ENCODE data around the gene CFAP46.

- TF ChIP-seq EZH2phosphoT487 (IDR thresholded peaks at IDR 0.05; ENCODE audit: unreplicated experiment), result no peak
- no peak for TF ChIP-seq CTCF (conservative IDR thresholded peaks at IDR 0.05; ENCODE audit: low read depth in 2 of 2)
- TF ChIP-seq CREB1 (CRISPR knock-in tag; IDR thresholded peaks at IDR 0.05; ENCODE audit: low read depth), result no peak
- TF ChIP-seq POLR2AphosphoS5 (IDR thresholded peaks at IDR 0.05; ENCODE audit: low read depth), result no peak
- TF ChIP-seq EZH2 (IDR thresholded peaks at IDR 0.05; ENCODE audit: low read depth, unreplicated experiment), result no peak
- TF ChIP-seq REST (IDR thresholded peaks at IDR 0.05; ENCODE audit: unreplicated experiment), result no peak
- no peak for TF ChIP-seq NANOG (IDR thresholded peaks at IDR 0.05; ENCODE audit: borderline replicate concordance)
- no peak for TF ChIP-seq ZNF331 (CRISPR knock-in tag; IDR thresholded peaks at IDR 0.05; ENCODE audit: low read depth)
Measured at GRCh38 chr10:132842397-132842796, 100.0 kb downstream of the CFAP46 start.
